GM12878 (cell line): ENCODE results near the gene VSIG10L.

ENCODE experiments used
- ATF3 ChIP-seq: IDR thresholded peaks from 2 replicates; pipeline ENCODE4 v1.6.1; 2011; ENCODE audit warnings: low read depth, mild to moderate bottlenecking, low read length, moderate library complexity, borderline replicate concordance; ENCODE audit errors: extremely low read depth
- BHLHE40 ChIP-seq, 2 experiments: fragments of 450-650 bp in 1 of 2; IDR thresholded peaks; 2 replicates each; pipeline ENCODE4 v1.6.1; 2011 to 2017; ENCODE audit warnings: low read depth in 2 of 2, borderline replicate concordance in 1 of 2, improper control_type of control experiment in 1 of 2, low read length in 1 of 2, mild to moderate bottlenecking in 1 of 2
- CTCF ChIP-seq, 3 experiments: IDR thresholded peaks in 2 of 3; conservative IDR thresholded peaks in 1 of 3; 2 replicates each; pipeline ENCODE4 v1.5.1; 2011; ENCODE audit warnings: low read depth in 3 of 3, low read length in 3 of 3, mild to moderate bottlenecking in 3 of 3, control low read depth in 2 of 3, moderate library complexity in 2 of 3, inconsistent platforms in 1 of 3, mixed read lengths in 1 of 3; ENCODE audit not compliant: control insufficient read depth in 2 of 3, insufficient read depth in 1 of 3; ENCODE audit errors: extremely low read depth in 1 of 3
- GABPA ChIP-seq: IDR thresholded peaks from 2 replicates; pipeline ENCODE4 v1.6.1; 2014; ENCODE audit warnings: antibody characterized with exemption, low read depth, mild to moderate bottlenecking, inconsistent platforms
- POLR2A ChIP-seq: IDR thresholded peaks from 2 replicates; pipeline ENCODE4 v1.6.1; 2011; ENCODE audit warnings: low read depth, mild to moderate bottlenecking, low read length
- REST ChIP-seq: IDR thresholded peaks from 2 replicates; pipeline ENCODE4 v1.6.1; 2012; ENCODE audit warnings: mild to moderate bottlenecking, low read depth, low read length
- TF ChIP-seq, protein P1 (sequence below): fragments of 450-650 bp; IDR thresholded peaks from 2 replicates; pipeline ENCODE4 v1.6.1; 2017; ENCODE audit warnings: antibody characterized with exemption, mild to moderate bottlenecking, moderate library complexity
- TF ChIP-seq, protein P2 (sequence below): IDR thresholded peaks from 2 replicates; pipeline ENCODE4 v1.6.1; 2011; ENCODE audit warnings: mild to moderate bottlenecking, low read depth, low read length, moderate library complexity; ENCODE audit not compliant: insufficient replicate concordance

- TF ChIP-seq REST: no peak
- TF ChIP-seq POLR2A: no peak
- TF ChIP-seq CTCF (IDR thresholded peaks at IDR 0.05 in 2 of 3, conservative IDR thresholded peaks at IDR 0.05 in 1 of 3; ENCODE audit: control insufficient read depth in 2 of 3, extremely low read depth in 1 of 3, insufficient read depth in 1 of 3, low read depth in 3 of 3, low read length in 3 of 3): no peak
- TF ChIP-seq, protein P1, sequence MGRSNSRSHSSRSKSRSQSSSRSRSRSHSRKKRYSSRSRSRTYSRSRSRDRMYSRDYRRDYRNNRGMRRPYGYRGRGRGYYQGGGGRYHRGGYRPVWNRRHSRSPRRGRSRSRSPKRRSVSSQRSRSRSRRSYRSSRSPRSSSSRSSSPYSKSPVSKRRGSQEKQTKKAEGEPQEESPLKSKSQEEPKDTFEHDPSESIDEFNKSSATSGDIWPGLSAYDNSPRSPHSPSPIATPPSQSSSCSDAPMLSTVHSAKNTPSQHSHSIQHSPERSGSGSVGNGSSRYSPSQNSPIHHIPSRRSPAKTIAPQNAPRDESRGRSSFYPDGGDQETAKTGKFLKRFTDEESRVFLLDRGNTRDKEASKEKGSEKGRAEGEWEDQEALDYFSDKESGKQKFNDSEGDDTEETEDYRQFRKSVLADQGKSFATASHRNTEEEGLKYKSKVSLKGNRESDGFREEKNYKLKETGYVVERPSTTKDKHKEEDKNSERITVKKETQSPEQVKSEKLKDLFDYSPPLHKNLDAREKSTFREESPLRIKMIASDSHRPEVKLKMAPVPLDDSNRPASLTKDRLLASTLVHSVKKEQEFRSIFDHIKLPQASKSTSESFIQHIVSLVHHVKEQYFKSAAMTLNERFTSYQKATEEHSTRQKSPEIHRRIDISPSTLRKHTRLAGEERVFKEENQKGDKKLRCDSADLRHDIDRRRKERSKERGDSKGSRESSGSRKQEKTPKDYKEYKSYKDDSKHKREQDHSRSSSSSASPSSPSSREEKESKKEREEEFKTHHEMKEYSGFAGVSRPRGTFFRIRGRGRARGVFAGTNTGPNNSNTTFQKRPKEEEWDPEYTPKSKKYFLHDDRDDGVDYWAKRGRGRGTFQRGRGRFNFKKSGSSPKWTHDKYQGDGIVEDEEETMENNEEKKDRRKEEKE: no peak
- TF ChIP-seq, protein P2, sequence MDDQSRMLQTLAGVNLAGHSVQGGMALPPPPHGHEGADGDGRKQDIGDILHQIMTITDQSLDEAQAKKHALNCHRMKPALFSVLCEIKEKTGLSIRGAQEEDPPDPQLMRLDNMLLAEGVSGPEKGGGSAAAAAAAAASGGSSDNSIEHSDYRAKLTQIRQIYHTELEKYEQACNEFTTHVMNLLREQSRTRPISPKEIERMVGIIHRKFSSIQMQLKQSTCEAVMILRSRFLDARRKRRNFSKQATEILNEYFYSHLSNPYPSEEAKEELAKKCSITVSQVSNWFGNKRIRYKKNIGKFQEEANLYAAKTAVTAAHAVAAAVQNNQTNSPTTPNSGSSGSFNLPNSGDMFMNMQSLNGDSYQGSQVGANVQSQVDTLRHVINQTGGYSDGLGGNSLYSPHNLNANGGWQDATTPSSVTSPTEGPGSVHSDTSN: no peak
- no peak for TF ChIP-seq BHLHE40 (IDR thresholded peaks at IDR 0.05; ENCODE audit: borderline replicate concordance in 1 of 2, low read depth in 2 of 2, low read length in 1 of 2)
- no peak for TF ChIP-seq GABPA
- TF ChIP-seq ATF3: no peak
These were observed 49.2 kb upstream of the VSIG10L start for GRCh38 chr19:51391073-51391611.
